ENCODE results near the gene SLC35G3. TPM values are rescaled to one million over a fixed set of nuclear protein-coding genes. Genes with fewer than 3 reads are reported as not detected.
"Not testable (repeated sequence)": the region's sequence is repeated elsewhere in the genome, so short reads cannot be mapped to it uniquely, and the experiment has no call there.

Gene SLC35G3
- total RNA-seq, 2 experiments from 2014 or later, result not detected

DNA sequence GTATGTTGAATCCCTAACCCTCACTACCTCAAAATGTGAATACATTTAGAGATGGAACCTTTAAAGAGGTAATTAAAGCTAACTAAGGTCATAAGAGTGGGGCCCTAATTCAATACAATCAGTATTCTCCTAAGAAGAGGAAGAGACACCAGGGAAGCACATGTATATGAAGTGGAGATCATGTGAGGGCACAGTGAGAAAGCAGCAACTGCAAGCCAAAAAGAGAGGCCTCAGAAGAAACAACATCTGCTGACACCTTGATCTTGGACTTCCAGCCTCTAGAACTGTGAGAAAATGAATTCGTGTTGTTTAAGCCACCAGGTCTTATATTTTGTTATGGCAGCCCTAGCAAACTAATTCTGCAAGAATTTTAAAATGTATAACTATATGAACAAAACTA is 35.4 kb upstream of the SLC35G3 start:
- POLR2A ChIA-PET, result no interaction called here
- Mint-ChIP-seq H3K36me3 (peaks cover 37% of the 10 kb centered on the region), H3K4me3 (no peak overlapping the region), H3K27ac (no peak overlapping the region), H3K9me3 (peaks cover 16% of the 10 kb centered on the region), H3K4me1 (peaks cover 21% of the 10 kb centered on the region), H3K27me3 (no peaks in the 10 kb centered on the region)
- no peak for ATAC-seq (ENCODE audit: low read depth)
- no peak for DNase-seq

DNA sequence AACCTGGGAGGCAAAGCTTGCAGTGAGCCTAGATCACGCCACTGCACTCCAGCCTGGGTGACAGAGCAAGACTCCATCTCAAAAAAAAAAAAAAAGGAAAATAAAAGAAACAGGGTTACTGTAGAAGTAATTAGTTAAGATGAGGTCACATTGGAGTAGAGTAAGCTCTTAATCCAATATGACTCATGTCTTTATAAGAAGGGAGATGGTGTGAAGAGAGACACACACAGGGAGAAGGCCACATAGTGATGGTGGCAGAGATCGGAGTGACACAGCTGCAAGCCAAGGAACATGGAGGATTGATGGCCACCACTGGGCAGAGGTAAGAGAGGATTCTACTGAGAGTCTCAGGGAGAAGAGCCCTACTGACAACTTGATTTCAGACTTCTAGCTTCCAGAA is 33.4 kb upstream of the SLC35G3 start:
- no peak overlapping the region for H3K27ac Mint-ChIP-seq
- DNase-seq, result no peak
- POLR2A ChIA-PET, result interaction anchor here (0.7 to 12.4 kb wide), 3 partner anchors 9 to 60 kb away, joined by 3 to 179 read pairs (median 13); partner anchors contain the start of gene SLFN5
- H3K27me3 Mint-ChIP-seq, result no peaks in the 10 kb centered on the region
- peaks cover 47% of the 10 kb centered on the region for H3K36me3 Mint-ChIP-seq
- peaks cover 22% of the 10 kb centered on the region for H3K4me1 Mint-ChIP-seq
- ATAC-seq (ENCODE audit: low read depth), result no peak
- H3K4me3 Mint-ChIP-seq, result no peak overlapping the region
- peaks cover 21% of the 10 kb centered on the region for H3K9me3 Mint-ChIP-seq

DNA sequence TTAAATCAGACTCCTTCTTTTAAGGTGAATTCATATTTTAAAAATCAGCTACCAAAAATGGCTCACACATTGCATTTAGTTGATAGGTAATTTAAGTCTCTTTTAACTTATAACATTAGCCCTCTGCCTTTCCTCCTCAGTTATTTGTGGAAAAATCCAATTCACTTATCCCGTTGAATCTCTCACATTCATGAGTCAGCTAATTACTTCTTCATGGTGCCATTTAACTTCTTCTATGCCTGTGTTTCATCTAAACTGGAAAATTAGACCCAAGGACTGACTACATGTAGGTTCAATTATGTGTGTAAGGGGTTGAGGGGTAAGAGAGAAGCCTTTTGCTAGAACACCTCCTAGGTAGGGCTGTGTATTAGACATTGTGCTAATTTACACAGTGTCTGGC is 30.2 kb upstream of the SLC35G3 start:
- peaks cover 16% of the 10 kb centered on the region for H3K4me1 Mint-ChIP-seq
- POLR2A ChIA-PET, result interaction anchor here (12.4 kb wide), 1 partner anchor 15 kb away, joined by 179 read pairs; the partner anchor contains the start of gene SLFN5
- DNase-seq (no peak), ATAC-seq (ENCODE audit: low read depth) (no peak)
- no peaks in the 10 kb centered on the region for H3K27me3 Mint-ChIP-seq
- peaks cover 16% of the 10 kb centered on the region for H3K9me3 Mint-ChIP-seq
- H3K27ac Mint-ChIP-seq, result no peak overlapping the region
- H3K4me3 Mint-ChIP-seq, result no peak overlapping the region
- peaks cover 46% of the 10 kb centered on the region for H3K36me3 Mint-ChIP-seq

DNA sequence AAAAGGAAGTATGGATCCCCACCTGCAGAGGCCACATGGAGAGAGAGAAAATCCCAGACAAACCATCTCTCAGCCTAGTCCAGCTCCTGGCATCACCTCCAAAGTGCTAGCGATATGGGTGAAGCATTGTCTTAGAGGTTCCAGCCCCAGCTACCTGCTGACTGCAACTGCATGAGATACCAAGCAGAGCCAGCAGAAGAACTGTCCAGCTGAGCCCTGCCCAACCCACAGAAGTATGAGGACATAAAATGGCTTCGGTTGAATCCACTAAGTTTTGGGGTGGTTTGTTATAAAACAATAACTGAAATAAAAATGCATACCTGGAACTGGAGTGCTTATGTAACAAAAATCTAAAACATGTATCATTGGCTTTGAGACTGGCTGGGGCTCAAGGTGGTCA is 28.3 kb upstream of the SLC35G3 start:
- ATAC-seq (ENCODE audit: low read depth), result no peak
- H3K4me3 Mint-ChIP-seq, result no peak overlapping the region
- DNase-seq, result no peak
- H3K27me3 Mint-ChIP-seq, result no peaks in the 10 kb centered on the region
- H3K27ac Mint-ChIP-seq, result no peak overlapping the region
- peaks cover 15% of the 10 kb centered on the region for H3K9me3 Mint-ChIP-seq
- H3K36me3 Mint-ChIP-seq, result peaks cover 39% of the 10 kb centered on the region
- peaks cover 29% of the 10 kb centered on the region for H3K4me1 Mint-ChIP-seq
- POLR2A ChIA-PET, result interaction anchor here (0.6 to 12.4 kb wide), 3 partner anchors 9 to 657 kb away, joined by 3 to 179 read pairs (median 10); partner anchors contain the start of gene SLFN5

DNA sequence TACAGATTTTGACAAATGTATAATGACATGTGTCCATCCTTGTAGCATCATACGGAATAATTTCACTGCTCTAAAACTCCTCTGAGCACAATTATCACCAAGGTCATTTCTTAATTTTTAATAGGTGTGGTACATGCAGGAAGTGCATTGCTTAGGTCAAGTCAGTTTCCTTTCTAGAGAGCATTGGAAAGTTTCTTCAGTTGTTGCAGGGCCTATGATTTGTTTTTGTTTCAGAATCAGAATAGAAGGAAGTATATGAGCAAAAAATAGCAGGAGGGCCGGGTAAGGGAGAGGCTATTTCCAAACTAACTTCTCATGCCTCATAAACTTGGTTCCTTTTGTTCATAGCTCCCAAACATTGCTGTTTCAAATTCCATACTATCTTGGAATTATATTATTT is 24.7 kb upstream of the SLC35G3 start:
- peaks cover 32% of the 10 kb centered on the region for H3K36me3 Mint-ChIP-seq
- peak overlapping the region; percentile 84 for H3K4me3 Mint-ChIP-seq
- peak overlapping the region; percentile 95 for H3K27ac Mint-ChIP-seq
- ATAC-seq (ENCODE audit: low read depth), result no peak
- H3K4me1 Mint-ChIP-seq, result peaks cover 53% of the 10 kb centered on the region
- H3K9me3 Mint-ChIP-seq, result peaks cover 12% of the 10 kb centered on the region
- no peaks in the 10 kb centered on the region for H3K27me3 Mint-ChIP-seq
- POLR2A ChIA-PET, result interaction anchor here (0.9 to 12.4 kb wide), 4 partner anchors 9 to 319 kb away, joined by 3 to 179 read pairs (median 9); partner anchors contain the start of genes SLFN12L and SLFN5
- no peak for DNase-seq

DNA sequence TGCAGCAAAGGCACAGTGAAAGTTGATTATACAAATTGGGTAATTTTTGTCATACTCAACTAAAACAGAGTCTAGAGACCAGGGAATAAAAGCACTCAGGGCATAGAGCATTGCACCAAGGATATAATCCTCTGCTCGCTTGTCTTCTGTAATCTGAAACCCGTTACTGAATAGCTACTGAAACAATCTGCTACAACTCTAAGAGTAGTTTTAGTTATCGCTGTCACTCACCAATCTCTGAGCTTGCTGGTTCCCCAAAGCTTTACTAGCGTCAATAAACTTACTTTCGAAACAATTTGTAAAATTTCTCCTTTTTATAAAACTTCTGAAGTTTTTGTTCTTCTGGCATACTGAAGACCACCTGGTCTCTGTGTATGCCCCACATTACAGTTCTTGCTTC is 22.9 kb upstream of the SLC35G3 start:
- Mint-ChIP-seq H3K27ac (peak overlapping the region; percentile 71), H3K4me1 (peaks cover 68% of the 10 kb centered on the region), H3K27me3 (no peaks in the 10 kb centered on the region), H3K4me3 (peak overlapping the region; percentile 40), H3K9me3 (peaks cover 5% of the 10 kb centered on the region), H3K36me3 (peaks cover 18% of the 10 kb centered on the region)
- DNase-seq (no peak), ATAC-seq (ENCODE audit: low read depth) (no peak)
- POLR2A ChIA-PET, result interaction anchor here (0.6 to 12.4 kb wide), 6 partner anchors 20 to 321 kb away, joined by 3 to 179 read pairs (median 5); partner anchors contain the start of genes SLFN12L, SLFN13 and SLFN5

DNA sequence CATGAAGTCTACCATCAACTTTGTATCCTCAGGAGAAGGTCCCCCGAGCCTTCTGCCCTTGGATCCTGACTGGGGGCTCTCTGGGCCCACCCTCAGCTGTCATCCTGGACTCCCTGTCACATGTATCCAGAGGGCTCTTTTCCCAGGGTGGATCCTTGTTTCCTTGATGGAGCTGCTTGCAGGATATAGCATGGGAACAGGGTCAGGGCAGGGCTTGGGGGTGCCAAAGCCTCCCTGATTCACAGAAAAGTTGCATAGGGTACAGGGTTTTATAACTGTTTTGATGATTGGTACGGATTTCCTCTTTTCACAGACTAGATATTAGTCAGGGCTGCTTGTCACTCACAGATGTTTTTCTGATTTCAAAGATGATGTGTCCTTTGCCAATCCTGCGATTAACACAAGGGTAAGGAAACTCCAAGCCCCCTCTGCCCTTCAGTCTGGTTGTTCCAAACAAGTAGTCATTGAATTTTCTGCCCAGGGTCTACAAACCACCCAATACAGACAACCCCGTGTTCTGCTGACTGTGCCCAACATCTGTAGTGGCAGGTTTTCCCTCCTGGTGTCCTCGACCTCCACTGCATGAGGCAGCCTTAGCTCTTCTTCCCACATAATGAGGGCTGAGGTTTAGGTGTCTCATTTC is 20.6 kb upstream of the SLC35G3 start:
- Mint-ChIP-seq H3K27ac (peak overlapping the region; percentile 92), H3K4me3 (peak overlapping the region; percentile 71)
- POLR2A ChIA-PET, result interaction anchor here (0.8 to 6.1 kb wide), 16 partner anchors 17 to 364 kb away, joined by 3 to 296 read pairs (median 5); partner anchors contain the start of genes NLE1, PEX12, SLFN12L and SLFN13

DNA sequence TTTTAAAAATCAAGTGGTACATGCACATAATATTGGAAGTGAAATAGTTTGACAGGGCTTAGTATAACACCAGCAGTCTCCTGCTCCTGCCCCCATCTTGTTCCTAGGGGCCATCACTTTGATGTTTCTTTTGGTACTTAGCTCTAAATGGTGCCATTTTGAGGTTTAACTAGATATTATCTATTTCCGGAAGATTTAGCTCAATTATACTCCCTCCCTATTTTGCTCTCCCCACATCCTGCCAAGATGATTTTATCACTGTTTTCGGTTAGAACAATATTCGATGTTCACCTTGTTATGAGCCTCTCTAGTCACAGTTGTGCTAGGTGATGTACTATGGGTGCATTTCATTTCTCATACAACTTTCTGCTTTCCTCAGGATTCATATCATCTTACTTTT is 20.0 kb upstream of the SLC35G3 start:
- Mint-ChIP-seq H3K27me3 (no peaks in the 10 kb centered on the region), H3K36me3 (peaks cover 8% of the 10 kb centered on the region), H3K27ac (peak overlapping the region; percentile 92), H3K4me3 (peak overlapping the region; percentile 71), H3K9me3 (peaks cover 4% of the 10 kb centered on the region), H3K4me1 (peaks cover 76% of the 10 kb centered on the region)
- peak; percentile 75 for ATAC-seq (ENCODE audit: low read depth)
- no peak for DNase-seq
- POLR2A ChIA-PET, result interaction anchor here (0.8 to 6.1 kb wide), 17 partner anchors 8 to 364 kb away, joined by 3 to 296 read pairs (median 5); partner anchors contain the start of genes NLE1, PEX12, SLFN12L and SLFN13

More for the DNA sequence above, 20.6 kb upstream of the SLC35G3 start:
- Mint-ChIP-seq H3K9me3 (peaks cover 4% of the 10 kb centered on the region), H3K27me3 (no peaks in the 10 kb centered on the region), H3K36me3 (peaks cover 2% of the 10 kb centered on the region), H3K4me1 (peaks cover 80% of the 10 kb centered on the region)
- DNase-seq (peak; percentile 61), ATAC-seq (ENCODE audit: low read depth) (peak; percentile 55)

DNA sequence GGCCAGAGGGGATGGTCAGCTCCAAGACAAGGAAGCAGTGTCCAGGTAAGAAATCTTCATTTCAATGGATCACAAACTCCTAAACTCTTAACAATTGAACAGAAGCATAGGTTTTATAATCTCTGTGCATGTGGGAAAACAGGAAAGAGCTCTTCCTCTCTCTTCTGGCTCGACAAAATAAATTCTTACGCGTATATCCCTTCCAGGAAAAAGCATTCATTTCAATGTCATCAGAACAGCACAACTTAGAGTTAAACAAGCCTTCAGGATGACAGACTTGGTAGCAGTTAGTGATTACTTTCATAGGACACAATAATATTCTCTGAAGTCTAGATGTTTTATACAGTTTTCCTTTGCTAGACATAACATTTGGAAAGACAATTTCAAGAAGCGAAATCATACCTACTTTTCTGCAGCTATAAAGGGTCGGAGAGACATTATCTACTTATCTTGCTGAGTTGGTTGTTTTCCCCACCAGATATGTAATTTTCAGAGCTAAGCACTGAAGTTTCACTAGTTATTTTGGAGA is 19.3 kb upstream of the SLC35G3 start:
- H3K4me3 Mint-ChIP-seq, result peak overlapping the region; percentile 71
- DNase-seq, result no peak

DNA sequence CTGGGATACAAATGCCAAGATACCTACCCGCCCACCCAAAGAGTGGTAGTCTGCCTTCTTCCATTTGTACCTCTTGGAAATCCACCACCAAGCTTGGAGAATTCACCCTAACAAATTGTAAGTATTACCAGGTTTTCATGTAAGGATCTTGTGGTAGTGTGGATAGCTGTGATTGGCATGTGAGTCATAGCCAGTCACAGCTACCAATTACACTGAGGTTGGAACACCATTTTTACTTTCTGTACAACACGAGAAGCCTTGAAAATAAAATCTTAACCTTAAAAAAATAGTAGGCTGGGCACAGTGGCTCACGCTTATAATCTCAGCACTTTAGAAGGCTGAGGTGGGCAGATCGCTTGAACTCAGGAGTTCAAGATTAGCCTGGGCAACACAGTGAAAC is 18.5 kb upstream of the SLC35G3 start:
- peaks cover 63% of the 10 kb centered on the region for H3K4me1 Mint-ChIP-seq
- H3K4me3 Mint-ChIP-seq, result peak overlapping the region; percentile 71
- POLR2A ChIA-PET, result interaction anchor here (0.7 to 6.1 kb wide), 8 partner anchors 10 to 596 kb away, joined by 3 to 296 read pairs (median 18); partner anchors contain the start of genes SLFN12L and SLFN5
- H3K9me3 Mint-ChIP-seq, result peaks cover 4% of the 10 kb centered on the region
- peak overlapping the region; percentile 92 for H3K27ac Mint-ChIP-seq
- no peak for ATAC-seq (ENCODE audit: low read depth)
- no peaks in the 10 kb centered on the region for H3K27me3 Mint-ChIP-seq
- peaks cover 9% of the 10 kb centered on the region for H3K36me3 Mint-ChIP-seq
- DNase-seq, result no peak

More for the DNA sequence above, 19.3 kb upstream of the SLC35G3 start:
- ATAC-seq (ENCODE audit: low read depth), result no peak
- Mint-ChIP-seq H3K27ac (peak overlapping the region; percentile 92), H3K27me3 (no peaks in the 10 kb centered on the region), H3K36me3 (peaks cover 9% of the 10 kb centered on the region), H3K9me3 (peaks cover 4% of the 10 kb centered on the region), H3K4me1 (peaks cover 68% of the 10 kb centered on the region)
- POLR2A ChIA-PET, result interaction anchor here (0.7 to 6.1 kb wide), 16 partner anchors 9 to 365 kb away, joined by 3 to 296 read pairs (median 5); partner anchors contain the start of genes NLE1, PEX12, SLFN12L and SLFN13

DNA sequence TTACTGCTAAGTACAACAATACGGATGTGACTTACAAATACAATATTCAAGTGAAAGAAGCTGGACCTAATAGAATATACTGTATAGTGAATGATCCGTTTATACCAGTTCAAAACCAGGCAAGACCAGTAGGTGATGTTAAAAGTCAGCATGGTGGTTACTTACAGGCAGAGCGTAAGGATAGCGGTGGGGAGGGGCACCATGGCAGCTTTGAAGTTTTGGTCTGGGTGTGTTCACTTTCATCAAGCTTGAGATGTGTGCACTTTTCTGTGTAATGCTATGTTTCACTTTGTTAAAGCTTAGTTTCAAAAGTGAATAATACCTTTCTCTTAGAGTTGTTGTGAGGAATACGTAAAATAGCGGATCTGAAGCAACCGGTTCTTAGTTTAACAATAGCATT is 16.5 kb upstream of the SLC35G3 start:
- no peak for DNase-seq
- POLR2A ChIA-PET, result interaction anchor here (1.0 to 6.1 kb wide), 2 partner anchors 23 to 30 kb away, joined by 3 to 296 read pairs; partner anchors contain the start of gene SLFN5
- Mint-ChIP-seq H3K27ac (peak overlapping the region; percentile 70), H3K4me1 (peaks cover 53% of the 10 kb centered on the region), H3K9me3 (peaks cover 6% of the 10 kb centered on the region), H3K27me3 (no peaks in the 10 kb centered on the region), H3K36me3 (peaks cover 16% of the 10 kb centered on the region), H3K4me3 (peak overlapping the region; percentile 43)
- ATAC-seq (ENCODE audit: low read depth), result no peak

DNA sequence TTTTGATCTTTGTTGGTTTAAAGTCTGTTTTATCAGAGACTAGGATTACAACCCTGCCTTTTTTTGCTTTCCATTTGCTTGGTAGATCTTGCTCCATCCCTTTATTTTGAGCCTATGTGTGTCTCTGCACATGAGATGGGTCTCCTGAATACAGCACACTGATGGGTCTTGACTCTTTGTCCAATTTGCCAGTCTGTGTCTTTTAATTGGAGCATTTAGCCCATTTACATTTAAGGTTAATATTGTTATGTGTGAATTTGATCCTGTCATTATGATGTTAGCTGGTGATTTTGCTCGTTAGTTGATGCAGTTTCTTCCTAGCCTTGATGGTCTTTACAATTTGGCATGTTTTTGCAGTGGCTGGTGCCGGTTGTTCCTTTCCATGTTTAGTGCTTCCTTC is 8.4 kb upstream of the SLC35G3 start:
- Mint-ChIP-seq H3K36me3 (peaks cover 37% of the 10 kb centered on the region), H3K9me3 (peaks cover 19% of the 10 kb centered on the region)
- H3K27me3 Mint-ChIP-seq; POLR2A ChIA-PET; DNase-seq; H3K4me1 Mint-ChIP-seq; H3K27ac Mint-ChIP-seq; ATAC-seq (ENCODE audit: low read depth); H3K4me3 Mint-ChIP-seq: not testable (repeated sequence)

DNA sequence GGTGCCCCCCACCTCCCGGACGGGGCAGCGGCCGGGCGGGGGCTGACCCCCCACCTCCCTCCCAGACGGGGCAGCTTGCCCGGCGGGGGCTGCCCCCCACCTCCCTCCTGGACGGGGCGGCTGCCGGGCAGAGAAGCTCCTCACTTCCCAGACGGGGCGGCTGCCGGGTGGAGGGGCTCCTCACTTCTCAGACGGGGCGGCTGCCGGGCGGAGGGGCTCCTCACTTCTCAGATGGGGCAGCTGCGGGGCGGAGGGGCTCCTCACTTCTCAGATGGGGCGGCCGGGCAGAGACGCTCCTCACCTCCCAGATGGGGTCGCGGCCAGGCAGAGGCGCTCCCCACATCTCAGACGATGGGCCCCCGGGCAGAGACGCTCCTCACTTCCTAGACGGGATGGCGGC is 869 bp upstream of the SLC35G3 start:
- ATAC-seq (ENCODE audit: low read depth); H3K4me3 Mint-ChIP-seq; POLR2A ChIA-PET; H3K27ac Mint-ChIP-seq; DNase-seq; H3K27me3 Mint-ChIP-seq: not testable (repeated sequence)
- H3K4me1 Mint-ChIP-seq, result peaks cover 14% of the 10 kb centered on the region
- H3K9me3 Mint-ChIP-seq, result peaks cover 14% of the 10 kb centered on the region
- H3K36me3 Mint-ChIP-seq, result peaks cover 20% of the 10 kb centered on the region

All from activated naive CD8-positive, alpha-beta T cell treated with anti-CD3 and anti-CD28 coated beads, Interleukin-2, amount 10 ng/mL, durations not matched to agents 7 days and 5 days (primary cell).